Measurements from ENCODE around the gene ADIPOR2.

- TF ChIP-seq, protein P1, sequence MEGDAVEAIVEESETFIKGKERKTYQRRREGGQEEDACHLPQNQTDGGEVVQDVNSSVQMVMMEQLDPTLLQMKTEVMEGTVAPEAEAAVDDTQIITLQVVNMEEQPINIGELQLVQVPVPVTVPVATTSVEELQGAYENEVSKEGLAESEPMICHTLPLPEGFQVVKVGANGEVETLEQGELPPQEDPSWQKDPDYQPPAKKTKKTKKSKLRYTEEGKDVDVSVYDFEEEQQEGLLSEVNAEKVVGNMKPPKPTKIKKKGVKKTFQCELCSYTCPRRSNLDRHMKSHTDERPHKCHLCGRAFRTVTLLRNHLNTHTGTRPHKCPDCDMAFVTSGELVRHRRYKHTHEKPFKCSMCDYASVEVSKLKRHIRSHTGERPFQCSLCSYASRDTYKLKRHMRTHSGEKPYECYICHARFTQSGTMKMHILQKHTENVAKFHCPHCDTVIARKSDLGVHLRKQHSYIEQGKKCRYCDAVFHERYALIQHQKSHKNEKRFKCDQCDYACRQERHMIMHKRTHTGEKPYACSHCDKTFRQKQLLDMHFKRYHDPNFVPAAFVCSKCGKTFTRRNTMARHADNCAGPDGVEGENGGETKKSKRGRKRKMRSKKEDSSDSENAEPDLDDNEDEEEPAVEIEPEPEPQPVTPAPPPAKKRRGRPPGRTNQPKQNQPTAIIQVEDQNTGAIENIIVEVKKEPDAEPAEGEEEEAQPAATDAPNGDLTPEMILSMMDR (IDR thresholded peaks at IDR 0.05): no peak
- no peak for TF ChIP-seq POLR2A (IDR thresholded peaks at IDR 0.05)
These were observed 26.0 kb downstream of the ADIPOR2 start for GRCh38 chr12:1716911-1717310.
